ENCODE results near the gene PSMB5. TPM values are rescaled to one million over a fixed set of nuclear protein-coding genes. Genes with fewer than 3 reads are reported as not detected.
A peak's percentile ranks its signal among the peaks of the same experiment; 100 is the strongest.

The PSMB5 gene
- total and polyA plus RNA-seq, 9 of the 15 experiments (the other 6 are each of a cell fraction or from before 2014, with no cell fraction given) = 198 to 1,870 (median 269) TPM

DNA sequence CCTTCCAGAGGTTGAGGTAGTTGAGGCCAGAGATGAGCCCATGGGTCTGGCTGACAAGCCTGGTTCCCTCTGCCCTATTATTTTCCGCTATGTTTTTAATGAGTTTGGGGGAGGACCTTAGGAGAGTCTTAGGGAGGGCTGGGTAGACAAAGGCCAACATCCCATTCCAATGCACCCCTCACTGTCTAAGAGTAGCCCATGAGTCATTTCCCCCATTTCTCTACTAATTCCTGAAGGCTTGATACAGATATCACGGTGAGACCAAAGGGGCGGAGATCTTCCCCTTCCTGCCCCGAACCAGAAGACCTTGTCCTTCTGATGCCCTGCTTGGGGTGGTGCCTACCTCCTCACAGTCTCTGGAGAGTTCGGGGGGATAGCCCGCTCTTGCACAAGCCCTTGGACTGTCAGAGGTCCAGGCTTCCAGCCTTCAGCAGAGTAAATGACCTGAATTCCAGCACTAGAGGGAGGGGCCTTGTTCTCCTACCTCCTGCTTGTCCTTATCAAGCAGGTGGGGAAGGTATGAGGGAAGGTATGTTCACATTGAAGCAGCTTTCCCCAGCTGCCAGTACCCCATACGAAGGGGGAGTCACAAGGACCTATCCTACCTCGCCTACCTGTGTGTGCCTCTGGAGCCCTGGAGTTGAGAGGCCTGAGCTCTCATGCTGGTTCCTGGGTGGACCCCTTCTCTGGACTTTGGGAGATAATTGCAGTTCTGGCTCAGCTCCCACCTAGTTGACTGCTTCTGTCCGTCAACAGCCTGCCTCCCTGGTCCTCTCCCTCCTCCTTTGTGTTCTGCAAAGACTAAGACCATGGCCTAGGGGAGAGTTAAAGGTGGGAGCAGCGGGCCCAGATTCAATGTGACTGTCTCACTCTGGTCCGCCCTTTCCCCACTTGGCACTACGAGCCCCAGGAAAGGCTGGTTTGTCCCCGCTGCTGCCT is 11.0 kb upstream of the PSMB5 start:
- WGBS (ENCODE audit: insufficient coverage, low coverage, missing lambda C conversion rate) = 50% methylated on average over 13 of the region's 13 CpGs
- peak overlapping the region; percentile 12; a peak in 1 of 4 replicates for H3K9ac ChIP-seq (ENCODE audit: insufficient read depth in 1 of 2, low read depth in 2 of 2, low read length in 2 of 2)
- intact Hi-C loops (cut with micrococcal nuclease) (no loop called here), in situ Hi-C loops (cut with MboI) (no loop called here)
- ATAC-seq = peak; percentile 19
- H3K36me3 ChIP-seq (ENCODE audit: control insufficient read depth, insufficient read depth, low read length) = peaks cover 3% of the 10 kb centered on the region; the same call in 1 of the 3 replicates
- no peak for DNase-seq (ENCODE audit: extremely low read depth in 1 of 4, low spot score in 3 of 4)
- H3K27me3 ChIP-seq (ENCODE audit: control insufficient read depth in 2 of 2, insufficient read depth in 2 of 2, low read length in 2 of 2) = no peaks in the 10 kb centered on the region
- no TSS peak for BruUV-seq (replicated peaks)
- H3K4me1 ChIP-seq (replicated peaks in 1 of 2; ENCODE audit: control insufficient read depth in 2 of 2, insufficient read depth in 2 of 2, low read length in 2 of 2) = peaks cover 15 to 35% of the 10 kb centered on the region in 2 experiments
- ChIA-PET POLR2A (interaction anchor here (0.5 to 1.7 kb wide), 5 partner anchors 12 to 313 kb away, joined by 3 to 5 read pairs (median 4); no protein-coding TSS in a partner anchor), CTCF (ENCODE audit: low intra/inter-chr PET ratio) (no interaction called here)
- peak overlapping the region; percentile 78 for H2AFZ ChIP-seq (ENCODE audit: low read depth, low read length)
- no peaks in the 10 kb centered on the region for H3K9me3 ChIP-seq (replicated peaks; ENCODE audit: control insufficient read depth, insufficient read depth, low read depth, low read length)
- no peaks in the 10 kb centered on the region for H3K79me2 ChIP-seq (ENCODE audit: control insufficient read depth, insufficient read depth, low read length)
- H3K4me3 ChIP-seq = no peak overlapping the region
- no peaks in the 10 kb centered on the region for H3K9me1 ChIP-seq (ENCODE audit: control insufficient read depth, insufficient read depth, low read length)
- peak overlapping the region; percentile 46; the same call in 1 of the 2 replicates for H3K4me2 ChIP-seq (ENCODE audit: insufficient read depth, low read length)
- H4K20me1 ChIP-seq (replicated peaks; ENCODE audit: control insufficient read depth, insufficient read depth, low read length) = no peaks in the 10 kb centered on the region
- peak; percentile 46 for FAIRE-seq
- TF ChIP-seq THAP12 (CRISPR knock-in tag; IDR thresholded peaks at IDR 0.05) = peak; percentile 36; the same call in 1 of the 2 replicates
- TF ChIP-seq, protein P1, sequence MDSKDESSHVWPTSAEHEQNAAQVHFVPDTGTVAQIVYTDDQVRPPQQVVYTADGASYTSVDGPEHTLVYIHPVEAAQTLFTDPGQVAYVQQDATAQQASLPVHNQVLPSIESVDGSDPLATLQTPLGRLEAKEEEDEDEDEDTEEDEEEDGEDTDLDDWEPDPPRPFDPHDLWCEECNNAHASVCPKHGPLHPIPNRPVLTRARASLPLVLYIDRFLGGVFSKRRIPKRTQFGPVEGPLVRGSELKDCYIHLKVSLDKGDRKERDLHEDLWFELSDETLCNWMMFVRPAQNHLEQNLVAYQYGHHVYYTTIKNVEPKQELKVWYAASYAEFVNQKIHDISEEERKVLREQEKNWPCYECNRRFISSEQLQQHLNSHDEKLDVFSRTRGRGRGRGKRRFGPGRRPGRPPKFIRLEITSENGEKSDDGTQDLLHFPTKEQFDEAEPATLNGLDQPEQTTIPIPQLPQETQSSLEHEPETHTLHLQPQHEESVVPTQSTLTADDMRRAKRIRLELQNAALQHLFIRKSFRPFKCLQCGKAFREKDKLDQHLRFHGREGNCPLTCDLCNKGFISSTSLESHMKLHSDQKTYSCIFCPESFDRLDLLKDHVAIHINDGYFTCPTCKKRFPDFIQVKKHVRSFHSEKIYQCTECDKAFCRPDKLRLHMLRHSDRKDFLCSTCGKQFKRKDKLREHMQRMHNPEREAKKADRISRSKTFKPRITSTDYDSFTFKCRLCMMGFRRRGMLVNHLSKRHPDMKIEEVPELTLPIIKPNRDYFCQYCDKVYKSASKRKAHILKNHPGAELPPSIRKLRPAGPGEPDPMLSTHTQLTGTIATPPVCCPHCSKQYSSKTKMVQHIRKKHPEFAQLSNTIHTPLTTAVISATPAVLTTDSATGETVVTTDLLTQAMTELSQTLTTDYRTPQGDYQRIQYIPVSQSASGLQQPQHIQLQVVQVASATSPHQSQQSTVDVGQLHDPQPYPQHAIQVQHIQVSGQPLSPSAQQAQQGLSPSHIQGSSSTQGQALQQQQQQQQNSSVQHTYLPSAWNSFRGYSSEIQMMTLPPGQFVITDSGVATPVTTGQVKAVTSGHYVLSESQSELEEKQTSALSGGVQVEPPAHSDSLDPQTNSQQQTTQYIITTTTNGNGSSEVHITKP (IDR thresholded peaks at IDR 0.05; ENCODE audit: partially characterized antibody) = peak; percentile 4
- TF ChIP-seq, protein P2, sequence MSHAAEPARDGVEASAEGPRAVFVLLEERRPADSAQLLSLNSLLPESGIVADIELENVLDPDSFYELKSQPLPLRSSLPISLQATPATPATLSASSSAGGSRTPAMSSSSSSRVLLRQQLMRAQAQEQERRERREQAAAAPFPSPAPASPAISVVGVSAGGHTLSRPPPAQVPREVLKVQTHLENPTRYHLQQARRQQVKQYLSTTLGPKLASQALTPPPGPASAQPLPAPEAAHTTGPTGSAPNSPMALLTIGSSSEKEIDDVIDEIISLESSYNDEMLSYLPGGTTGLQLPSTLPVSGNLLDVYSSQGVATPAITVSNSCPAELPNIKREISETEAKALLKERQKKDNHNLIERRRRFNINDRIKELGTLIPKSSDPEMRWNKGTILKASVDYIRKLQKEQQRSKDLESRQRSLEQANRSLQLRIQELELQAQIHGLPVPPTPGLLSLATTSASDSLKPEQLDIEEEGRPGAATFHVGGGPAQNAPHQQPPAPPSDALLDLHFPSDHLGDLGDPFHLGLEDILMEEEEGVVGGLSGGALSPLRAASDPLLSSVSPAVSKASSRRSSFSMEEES (CRISPR knock-in tag; IDR thresholded peaks at IDR 0.05) = no peak
- TF ChIP-seq ZNF785 (CRISPR knock-in tag; IDR thresholded peaks at IDR 0.05) = no peak
- peak; percentile 83 for TF ChIP-seq ZNF263 (CRISPR knock-in tag; IDR thresholded peaks at IDR 0.05; ENCODE audit: borderline replicate concordance)
- peak; percentile 36; the same call in 1 of the 2 replicates for TF ChIP-seq ATF3 (IDR thresholded peaks at IDR 0.05)
- TF ChIP-seq ATF3 (CRISPR knock-in tag; conservative IDR thresholded peaks at IDR 0.05) = no peak
- peak; percentile 32; the same call in 1 of the 2 replicates for TF ChIP-seq FOSL1 (tag; conservative IDR thresholded peaks at IDR 0.05)
- no peak for TF ChIP-seq ZNF511 (CRISPR knock-in tag; IDR thresholded peaks at IDR 0.05)
- no peak overlapping the region; the same call in 2 of the 3 replicates for H3K27ac ChIP-seq (ENCODE audit: extremely low read depth, low read depth, low read length)
